GM20000 (cell line): ENCODE results near the gene GLRX5.

ENCODE experiments used
- DNase-seq: peaks from one replicate; pipeline ENCODE4 v3.0.0; 2012; ENCODE audit warnings: low spot score
- TF ChIP-seq, protein P1 (sequence below): IDR thresholded peaks from 2 replicates; pipeline ENCODE4 v1.5.1; 2012; ENCODE audit warnings: mild to moderate bottlenecking, control low read depth; ENCODE audit errors: extremely low read depth, missing control alignments

GLRX5 gene

GRCh38 chr14:95490138-95490509 lies 44.7 kb upstream of the GLRX5 start:
- DNase-seq, result no peak
- TF ChIP-seq, protein P1, sequence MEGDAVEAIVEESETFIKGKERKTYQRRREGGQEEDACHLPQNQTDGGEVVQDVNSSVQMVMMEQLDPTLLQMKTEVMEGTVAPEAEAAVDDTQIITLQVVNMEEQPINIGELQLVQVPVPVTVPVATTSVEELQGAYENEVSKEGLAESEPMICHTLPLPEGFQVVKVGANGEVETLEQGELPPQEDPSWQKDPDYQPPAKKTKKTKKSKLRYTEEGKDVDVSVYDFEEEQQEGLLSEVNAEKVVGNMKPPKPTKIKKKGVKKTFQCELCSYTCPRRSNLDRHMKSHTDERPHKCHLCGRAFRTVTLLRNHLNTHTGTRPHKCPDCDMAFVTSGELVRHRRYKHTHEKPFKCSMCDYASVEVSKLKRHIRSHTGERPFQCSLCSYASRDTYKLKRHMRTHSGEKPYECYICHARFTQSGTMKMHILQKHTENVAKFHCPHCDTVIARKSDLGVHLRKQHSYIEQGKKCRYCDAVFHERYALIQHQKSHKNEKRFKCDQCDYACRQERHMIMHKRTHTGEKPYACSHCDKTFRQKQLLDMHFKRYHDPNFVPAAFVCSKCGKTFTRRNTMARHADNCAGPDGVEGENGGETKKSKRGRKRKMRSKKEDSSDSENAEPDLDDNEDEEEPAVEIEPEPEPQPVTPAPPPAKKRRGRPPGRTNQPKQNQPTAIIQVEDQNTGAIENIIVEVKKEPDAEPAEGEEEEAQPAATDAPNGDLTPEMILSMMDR, result no peak

GRCh38 chr14:95490727-95491451 lies 44.0 kb upstream of the GLRX5 start:
- TF ChIP-seq, protein P1, result no peak
- no peak for DNase-seq

GRCh38 chr14:95491936-95492608 lies 42.8 kb upstream of the GLRX5 start:
- TF ChIP-seq, protein P1, result no peak
- no peak for DNase-seq

- TF ChIP-seq, protein P1, result no peak
- no peak for DNase-seq
These were observed 41.3 kb upstream of the GLRX5 start for GRCh38 chr14:95493503-95493902.

DNA sequence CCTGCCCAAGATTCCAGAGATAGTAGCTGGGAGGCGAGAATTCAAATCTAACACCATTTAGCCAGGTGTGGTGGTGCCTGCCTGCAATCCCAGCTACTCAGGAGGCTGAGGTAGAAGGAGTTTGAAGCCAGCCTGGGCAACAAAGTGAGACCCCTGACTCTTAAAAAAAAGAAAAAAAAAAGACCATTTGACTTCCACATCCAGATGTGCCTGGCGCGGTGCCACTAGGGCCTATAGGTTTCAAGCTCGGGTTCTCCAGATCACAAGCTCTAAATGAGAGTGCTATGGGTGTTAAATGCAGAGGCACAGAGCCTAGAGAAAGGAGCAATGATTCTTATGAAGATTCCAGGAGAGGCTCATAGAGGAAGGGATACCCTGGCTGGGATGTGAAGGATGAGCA lies 40.9 kb upstream of the GLRX5 start:
- TF ChIP-seq, protein P1, result no peak
- no peak for DNase-seq

GRCh38 chr14:95494456-95494855 lies 40.4 kb upstream of the GLRX5 start:
- TF ChIP-seq, protein P1, result no peak

DNA sequence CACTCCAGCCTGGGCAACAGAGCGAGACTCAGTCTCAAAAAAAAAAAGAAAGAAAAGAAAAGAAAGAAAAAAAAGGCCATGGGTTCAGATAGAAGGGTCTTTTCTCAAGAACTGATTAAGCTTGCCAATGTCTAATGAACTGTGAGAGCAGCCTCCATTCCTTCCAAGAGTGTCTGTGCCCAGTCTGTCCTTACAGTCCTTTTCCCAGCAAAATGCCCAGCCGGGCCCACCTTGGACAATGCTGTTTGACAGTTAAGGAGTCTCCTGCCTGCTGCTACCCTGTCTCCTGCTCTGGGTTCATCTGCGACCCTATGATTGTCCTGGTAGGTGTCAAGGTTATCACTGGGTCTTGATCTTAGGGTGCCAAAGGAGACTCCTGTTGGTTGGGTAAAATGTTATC lies 39.8 kb upstream of the GLRX5 start:
- DNase-seq, result no peak
- TF ChIP-seq, protein P1, result no peak

More at GRCh38 chr14:95494456-95494855, 40.4 kb upstream of the GLRX5 start:
- DNase-seq, result no peak
